Common myeloid progenitor, CD34-positive (primary cell): ENCODE results near the gene TSPAN12.

Source experiments
- CTCF ChIA-PET: fragments of 350-600 bp; sonication (Branson Sonifier 250); formaldehyde crosslinking; loops from one replicate; lab custom pipeline; 2021; ENCODE audit warnings: antibody characterized with exemption; lab: Charles Lee
- POLR2A ChIA-PET: fragments of 350-600 bp; sonication (Branson Sonifier 250); formaldehyde crosslinking; loops from one replicate; lab custom pipeline; 2021; ENCODE audit warnings: antibody characterized with exemption; lab: Charles Lee
- DNase-seq, 3 donors: peaks; one replicate each; pipeline versions ENCODE4 v3.0.0 to v3.0.0-alpha.2; 2013
- H3K27ac ChIP-seq, 2 experiments: 1 replicate in 1 of 2; 2 replicates in 1 of 2; pipeline ENCODE4 v1.7.0; 2013; ENCODE audit warnings: inconsistent platforms in 2 of 2, low read length in 2 of 2, mild to moderate bottlenecking in 2 of 2, low read depth in 1 of 2, moderate library complexity in 1 of 2; ENCODE audit not compliant: severe bottlenecking in 2 of 2, insufficient read depth in 1 of 2, poor library complexity in 1 of 2
- H3K27me3 ChIP-seq, 5 experiments: replicated peaks in 2 of 5; 1 replicate in 3 of 5; 2 replicates in 2 of 5; pipeline versions ENCODE4 v1.6.1 to v1.7.0; 2013; ENCODE audit warnings: low read length in 4 of 5, mild to moderate bottlenecking in 2 of 5, moderate library complexity in 2 of 5, inconsistent platforms in 1 of 5; ENCODE audit not compliant: insufficient read depth in 5 of 5, control insufficient read depth in 4 of 5
- H3K36me3 ChIP-seq, 4 experiments: 1 replicate in 2 of 4; 2 replicates in 2 of 4; pipeline versions ENCODE4 v1.6.1 to v1.7.0; 2013; ENCODE audit warnings: low read length in 3 of 4, control low read depth in 1 of 4, mild to moderate bottlenecking in 1 of 4; ENCODE audit not compliant: control insufficient read depth in 4 of 4, insufficient read depth in 4 of 4
- H3K4me1 ChIP-seq, 4 experiments: 1 replicate in 3 of 4; 2 replicates in 1 of 4; pipeline versions ENCODE4 v1.6.1 to v1.7.1; 2013; ENCODE audit warnings: low read length in 3 of 4, mild to moderate bottlenecking in 3 of 4, control low read depth in 1 of 4, inconsistent platforms in 1 of 4, moderate library complexity in 1 of 4; ENCODE audit not compliant: control insufficient read depth in 4 of 4, insufficient read depth in 4 of 4; ENCODE audit errors: control extremely low read depth in 1 of 4
- H3K4me3 ChIP-seq, 7 experiments: 1 replicate in 4 of 7; 2 replicates in 3 of 7; pipeline versions ENCODE4 v1.5.1 to v1.7.0; 2013; ENCODE audit warnings: mild to moderate bottlenecking in 7 of 7, low read length in 6 of 7, moderate library complexity in 6 of 7, inconsistent platforms in 2 of 7, low read depth in 2 of 7, control low read depth in 1 of 7; ENCODE audit not compliant: insufficient read depth in 4 of 7, control insufficient read depth in 1 of 7; ENCODE audit errors: extremely low read depth in 1 of 7
- H3K9me3 ChIP-seq, 5 experiments: 1 replicate in 4 of 5; 2 replicates in 1 of 5; pipeline versions ENCODE4 v1.6.1 to v1.7.1; 2013; ENCODE audit warnings: low read length in 4 of 5, mild to moderate bottlenecking in 2 of 5, inconsistent platforms in 1 of 5, low read depth in 1 of 5, moderate library complexity in 1 of 5; ENCODE audit not compliant: control insufficient read depth in 4 of 5, insufficient read depth in 2 of 5; ENCODE audit errors: control extremely low read depth in 1 of 5
- WGBS: methylation state at CpG from one replicate; pipeline ENCODE4 v1.1.5; 2013; ENCODE audit not compliant: insufficient coverage; 5-methylcytosine and 5-hydroxymethylcytosine counted together

The TSPAN12 gene

GRCh38 chr7:120797026-120797645 lies 60.8 kb downstream of the TSPAN12 start:
- 100% methylated on average over 1 of the region's 7 CpGs for WGBS
- DNase-seq = no peak
- no peaks in the 10 kb centered on the region for H3K9me3 ChIP-seq
- ChIA-PET POLR2A (no interaction called here), CTCF (interaction anchor here (0.6 to 2.4 kb wide), 7 partner anchors 8 to 284 kb away, joined by 3 to 10 read pairs (median 3); no protein-coding TSS in a partner anchor)
- H3K4me3 ChIP-seq = no peak overlapping the region
- H3K36me3 ChIP-seq = no peaks in the 10 kb centered on the region
- no peaks in the 10 kb centered on the region for H3K27me3 ChIP-seq
- no peaks in the 10 kb centered on the region for H3K4me1 ChIP-seq
- H3K27ac ChIP-seq = no peak overlapping the region

GRCh38 chr7:120794106-120794729 lies 63.7 kb downstream of the TSPAN12 start:
- 84% methylated on average over 3 of the region's 4 CpGs for WGBS
- no peaks in the 10 kb centered on the region for H3K36me3 ChIP-seq

GRCh38 chr7:120793213-120793936 lies 64.6 kb downstream of the TSPAN12 start:
- Histone ChIP-seq H3K36me3 (no peaks in the 10 kb centered on the region), H3K4me3 (no peak overlapping the region), H3K27ac (no peak overlapping the region), H3K27me3 (no peaks in the 10 kb centered on the region), H3K4me1 (no peaks in the 10 kb centered on the region), H3K9me3 (no peaks in the 10 kb centered on the region)
- ChIA-PET POLR2A (no interaction called here), CTCF (interaction anchor here (0.9 to 3.4 kb wide), 9 partner anchors 9 to 338 kb away, joined by 3 to 27 read pairs (median 7); partner anchors contain the start of gene CPED1)
- DNase-seq = no peak
- 100% methylated on average over 1 of the region's 3 CpGs for WGBS

More at GRCh38 chr7:120794106-120794729, 63.7 kb downstream of the TSPAN12 start:
- Histone ChIP-seq H3K4me3 (no peak overlapping the region), H3K27ac (no peak overlapping the region), H3K27me3 (no peaks in the 10 kb centered on the region), H3K9me3 (no peaks in the 10 kb centered on the region), H3K4me1 (no peaks in the 10 kb centered on the region)
- ChIA-PET POLR2A (no interaction called here), CTCF (interaction anchor here (1.0 to 2.2 kb wide), 3 partner anchors 12 to 312 kb away, joined by 3 to 11 read pairs (median 5); no protein-coding TSS in a partner anchor)
- DNase-seq = no peak

- 100% methylated on average over 1 of the region's 2 CpGs for WGBS
- no peaks in the 10 kb centered on the region for H3K36me3 ChIP-seq
- CTCF ChIA-PET = interaction anchor here (0.9 to 3.4 kb wide), 19 partner anchors 9 to 339 kb away, joined by 3 to 27 read pairs (median 4); partner anchors contain the start of gene CPED1
- H3K4me1 ChIP-seq = no peaks in the 10 kb centered on the region
- POLR2A ChIA-PET = no interaction called here
- H3K9me3 ChIP-seq = no peaks in the 10 kb centered on the region
- H3K4me3 ChIP-seq = no peak overlapping the region
- no peak overlapping the region for H3K27ac ChIP-seq
- DNase-seq = no peak
- no peaks in the 10 kb centered on the region for H3K27me3 ChIP-seq
Observed at GRCh38 chr7:120792861-120793130, 65.1 kb downstream of the TSPAN12 start.

- POLR2A ChIA-PET = no interaction called here
Observed at GRCh38 chr7:120792091-120792860, 65.7 kb downstream of the TSPAN12 start.

GRCh38 chr7:120785095-120785494 lies 72.8 kb downstream of the TSPAN12 start:
- no peaks in the 10 kb centered on the region for H3K9me3 ChIP-seq
- 86% methylated on average over 1 of the region's 1 CpG for WGBS
- no peak overlapping the region for H3K4me3 ChIP-seq
- CTCF ChIA-PET = interaction anchor here (1.4 kb wide), 1 partner anchor 21 kb away, joined by 10 read pairs; no protein-coding TSS in a partner anchor
- no peak for DNase-seq
- POLR2A ChIA-PET = no interaction called here
- no peaks in the 10 kb centered on the region for H3K36me3 ChIP-seq
- H3K4me1 ChIP-seq = no peaks in the 10 kb centered on the region
- H3K27me3 ChIP-seq = no peaks in the 10 kb centered on the region
- H3K27ac ChIP-seq = no peak overlapping the region

More at GRCh38 chr7:120792091-120792860, 65.7 kb downstream of the TSPAN12 start:
- H3K4me1 ChIP-seq = no peaks in the 10 kb centered on the region
- 36% methylated on average over 9 of the region's 13 CpGs for WGBS
- peak; percentile 65 to 76 (median 70) for DNase-seq
- CTCF ChIA-PET = interaction anchor here (0.7 to 3.4 kb wide), 26 partner anchors 9 to 339 kb away, joined by 3 to 27 read pairs (median 4); partner anchors contain the start of gene CPED1
- H3K27me3 ChIP-seq = no peaks in the 10 kb centered on the region
- no peaks in the 10 kb centered on the region for H3K36me3 ChIP-seq
- no peak overlapping the region for H3K4me3 ChIP-seq
- no peaks in the 10 kb centered on the region for H3K9me3 ChIP-seq
- no peak overlapping the region for H3K27ac ChIP-seq
